HG03432 (cell line): ENCODE results near the gene KLHL13.
"Not testable (repeated sequence)": the region's sequence is repeated elsewhere in the genome, so short reads cannot be mapped to it uniquely, and the experiment has no call there.

Experiments
- ATAC-seq: cut with Tn5 transposase; IDR thresholded peaks from one replicate; pipeline ENCODE4 v1.9.1; 2021; ENCODE audit warnings: mild to moderate bottlenecking, moderate library complexity; ENCODE audit not compliant: unreplicated experiment

The KLHL13 gene, protein sequence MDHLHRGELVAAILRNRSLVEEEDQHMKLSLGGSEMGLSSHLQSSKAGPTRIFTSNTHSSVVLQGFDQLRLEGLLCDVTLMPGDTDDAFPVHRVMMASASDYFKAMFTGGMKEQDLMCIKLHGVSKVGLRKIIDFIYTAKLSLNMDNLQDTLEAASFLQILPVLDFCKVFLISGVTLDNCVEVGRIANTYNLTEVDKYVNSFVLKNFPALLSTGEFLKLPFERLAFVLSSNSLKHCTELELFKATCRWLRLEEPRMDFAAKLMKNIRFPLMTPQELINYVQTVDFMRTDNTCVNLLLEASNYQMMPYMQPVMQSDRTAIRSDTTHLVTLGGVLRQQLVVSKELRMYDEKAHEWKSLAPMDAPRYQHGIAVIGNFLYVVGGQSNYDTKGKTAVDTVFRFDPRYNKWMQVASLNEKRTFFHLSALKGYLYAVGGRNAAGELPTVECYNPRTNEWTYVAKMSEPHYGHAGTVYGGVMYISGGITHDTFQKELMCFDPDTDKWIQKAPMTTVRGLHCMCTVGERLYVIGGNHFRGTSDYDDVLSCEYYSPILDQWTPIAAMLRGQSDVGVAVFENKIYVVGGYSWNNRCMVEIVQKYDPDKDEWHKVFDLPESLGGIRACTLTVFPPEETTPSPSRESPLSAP

DNA sequence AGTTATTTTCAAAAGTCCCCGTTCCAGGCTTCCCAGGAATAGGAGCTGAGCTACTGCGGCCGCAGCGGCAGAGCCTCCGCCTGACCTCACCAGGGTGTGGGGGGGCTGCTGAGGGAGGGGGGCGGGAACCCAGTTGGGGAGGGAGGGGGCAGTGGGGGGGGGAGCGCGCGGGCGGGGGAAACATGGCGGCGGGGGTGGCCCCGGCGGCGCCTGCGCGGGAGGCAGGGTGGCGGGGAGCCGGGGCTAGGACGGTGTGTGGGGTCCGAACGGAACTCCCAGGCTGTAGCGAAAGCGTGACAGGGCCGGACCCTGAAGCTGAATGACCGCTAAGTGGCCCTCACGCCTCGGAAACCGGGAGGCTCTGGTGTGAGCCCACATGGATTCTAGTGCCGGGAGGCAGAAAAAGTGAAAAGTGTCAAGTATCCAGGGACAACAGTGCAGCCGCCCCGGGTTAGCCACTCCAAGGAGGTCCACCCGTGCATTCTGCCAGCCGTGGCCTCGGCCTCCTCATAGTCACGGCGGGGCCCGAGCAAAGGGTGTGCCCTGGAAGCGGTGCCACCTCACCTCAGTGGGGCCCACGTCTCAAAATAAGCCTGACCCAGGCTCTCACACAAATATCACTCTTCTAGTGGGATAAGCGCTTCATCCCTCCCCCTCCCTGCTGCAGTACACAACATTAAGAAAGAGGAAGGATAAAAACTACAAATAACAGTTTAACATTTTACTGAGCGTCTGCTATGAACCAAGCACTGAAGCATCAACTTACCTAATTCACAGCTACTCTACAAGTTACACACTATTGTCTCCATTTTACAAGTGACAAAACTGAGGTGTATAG is at the start of gene KLHL13:
TSS of gene KLHL13 (minus strand) at position 98 of the 838 bp plus-strand sequence. CDS start 88,337 bp downstream, outside the sequence.
- ATAC-seq = peak; percentile 65

DNA sequence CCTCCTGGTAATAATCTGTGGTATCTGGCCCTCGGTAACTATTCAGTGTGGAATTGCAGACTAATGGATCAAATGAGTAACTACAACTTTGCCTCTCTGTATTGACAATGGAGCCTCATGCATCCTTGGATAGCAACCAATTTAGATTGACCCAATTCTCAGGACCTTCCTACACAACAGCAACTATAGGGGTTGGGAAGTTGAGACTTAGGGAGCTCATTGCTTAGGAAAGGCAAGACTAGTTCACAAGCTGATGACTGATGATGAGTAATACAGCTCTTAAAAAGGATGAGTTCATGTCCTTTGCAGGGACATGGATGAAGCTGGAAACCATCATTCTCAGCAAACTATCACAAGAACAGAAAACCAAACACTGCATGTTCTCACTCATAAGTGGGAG is 47.5 kb upstream of the KLHL13 start:
- ATAC-seq = no peak

DNA sequence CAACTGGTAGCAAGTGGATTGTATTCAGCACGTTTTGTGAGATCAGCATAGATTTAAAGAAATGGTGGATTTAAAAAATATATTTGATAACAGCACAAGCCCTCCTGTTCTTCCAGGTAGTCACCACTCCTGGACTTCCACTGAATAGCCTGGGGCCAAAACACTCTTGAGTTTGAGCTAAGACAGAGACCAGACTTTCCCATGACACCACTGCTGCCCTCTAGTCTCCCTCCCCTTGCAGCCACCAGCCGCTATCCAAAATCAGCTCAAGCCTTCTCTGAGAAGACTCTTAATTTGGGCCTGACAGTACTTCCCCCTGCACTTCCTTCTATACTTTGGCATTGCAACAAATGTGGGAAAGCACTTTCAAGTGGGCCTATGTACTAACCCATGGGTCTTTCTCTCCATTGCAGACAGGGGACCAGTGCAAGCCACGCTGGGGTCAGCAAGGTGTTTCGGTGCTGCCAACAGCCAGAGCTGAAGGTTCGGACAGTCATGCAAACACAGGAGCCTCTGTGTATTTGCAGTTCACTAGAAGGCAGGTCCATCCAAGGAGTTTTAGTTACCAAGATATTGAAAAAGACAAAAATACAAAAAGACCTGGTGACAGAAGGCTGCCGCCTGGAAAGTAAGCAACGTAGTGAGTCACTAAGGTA is 40.5 kb upstream of the KLHL13 start:
- ATAC-seq = no peak

DNA sequence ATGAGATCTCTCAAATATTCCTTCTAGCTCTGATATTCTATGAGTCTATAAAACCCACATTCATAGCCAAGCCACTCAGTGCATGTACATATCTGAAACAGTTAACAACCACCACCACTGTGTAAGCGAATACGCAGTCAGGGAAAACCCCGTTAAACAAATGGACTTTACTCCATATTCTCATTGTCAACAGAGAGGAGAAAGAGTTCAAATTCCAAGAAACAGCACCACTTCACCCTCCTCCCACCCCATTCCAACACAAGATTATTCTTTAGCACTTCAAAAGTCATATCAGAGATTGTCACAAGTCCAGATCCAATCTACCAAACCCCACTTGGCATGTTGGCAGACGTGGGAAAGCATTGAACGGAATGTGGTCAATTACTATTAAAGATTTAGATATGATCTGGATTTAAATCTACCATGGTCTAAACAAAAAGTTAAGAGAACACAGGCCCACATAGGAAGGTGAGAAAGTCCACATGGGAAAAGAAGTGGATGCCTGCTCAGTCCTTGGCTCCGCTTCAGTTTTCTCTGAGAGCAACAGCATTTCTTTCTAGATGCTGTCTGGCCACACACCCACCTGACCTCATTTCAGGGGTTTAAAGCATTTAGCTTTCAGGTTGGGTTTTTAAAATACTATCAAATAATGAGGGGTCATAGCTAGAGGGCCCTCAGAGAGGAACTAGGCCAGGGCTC is 39.8 kb upstream of the KLHL13 start:
- ATAC-seq = no peak

DNA sequence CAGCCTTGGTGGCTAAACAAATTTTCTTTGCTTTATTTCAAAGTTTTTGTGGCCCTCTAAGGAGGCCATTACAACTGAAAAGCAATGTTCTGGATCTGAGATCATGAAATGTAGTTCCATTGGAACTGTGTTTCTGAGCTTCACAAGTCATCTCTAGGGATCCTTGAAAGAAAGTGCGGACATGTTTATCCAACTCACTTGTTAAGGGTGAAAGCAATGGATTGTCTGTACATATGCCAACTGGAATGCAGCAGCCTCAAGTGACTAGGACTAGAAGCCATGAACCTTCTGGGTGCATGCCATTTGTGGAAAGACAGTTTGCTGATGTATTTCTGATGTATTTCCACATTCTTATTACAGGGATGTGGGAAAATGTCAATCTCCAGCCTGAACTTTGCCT is 36.7 kb upstream of the KLHL13 start:
- no peak for ATAC-seq

GRCh38 chrX:118152721-118153120 is 36.1 kb upstream of the KLHL13 start:
- ATAC-seq = no peak

- no peak for ATAC-seq
Observed at GRCh38 chrX:118148737-118149136, 32.1 kb upstream of the KLHL13 start.

- not testable (repeated sequence) for ATAC-seq
Observed at GRCh38 chrX:118147771-118148170, 31.2 kb upstream of the KLHL13 start.

- ATAC-seq = no peak
Observed at GRCh38 chrX:118143578-118143977, 27.0 kb upstream of the KLHL13 start.

- ATAC-seq = no peak
Observed at GRCh38 chrX:118131336-118131735, 14.7 kb upstream of the KLHL13 start.

- no peak for ATAC-seq
Observed at GRCh38 chrX:118129681-118130080, 13.1 kb upstream of the KLHL13 start.

GRCh38 chrX:118128724-118129123 is 12.1 kb upstream of the KLHL13 start:
- no peak for ATAC-seq

- no peak for ATAC-seq
Observed at GRCh38 chrX:118126286-118126685, 9.7 kb upstream of the KLHL13 start.

GRCh38 chrX:118124243-118124642 is 7.6 kb upstream of the KLHL13 start:
- ATAC-seq = not testable (repeated sequence)

- ATAC-seq = no peak
Observed at GRCh38 chrX:118117741-118118140, 1.1 kb upstream of the KLHL13 start.

DNA sequence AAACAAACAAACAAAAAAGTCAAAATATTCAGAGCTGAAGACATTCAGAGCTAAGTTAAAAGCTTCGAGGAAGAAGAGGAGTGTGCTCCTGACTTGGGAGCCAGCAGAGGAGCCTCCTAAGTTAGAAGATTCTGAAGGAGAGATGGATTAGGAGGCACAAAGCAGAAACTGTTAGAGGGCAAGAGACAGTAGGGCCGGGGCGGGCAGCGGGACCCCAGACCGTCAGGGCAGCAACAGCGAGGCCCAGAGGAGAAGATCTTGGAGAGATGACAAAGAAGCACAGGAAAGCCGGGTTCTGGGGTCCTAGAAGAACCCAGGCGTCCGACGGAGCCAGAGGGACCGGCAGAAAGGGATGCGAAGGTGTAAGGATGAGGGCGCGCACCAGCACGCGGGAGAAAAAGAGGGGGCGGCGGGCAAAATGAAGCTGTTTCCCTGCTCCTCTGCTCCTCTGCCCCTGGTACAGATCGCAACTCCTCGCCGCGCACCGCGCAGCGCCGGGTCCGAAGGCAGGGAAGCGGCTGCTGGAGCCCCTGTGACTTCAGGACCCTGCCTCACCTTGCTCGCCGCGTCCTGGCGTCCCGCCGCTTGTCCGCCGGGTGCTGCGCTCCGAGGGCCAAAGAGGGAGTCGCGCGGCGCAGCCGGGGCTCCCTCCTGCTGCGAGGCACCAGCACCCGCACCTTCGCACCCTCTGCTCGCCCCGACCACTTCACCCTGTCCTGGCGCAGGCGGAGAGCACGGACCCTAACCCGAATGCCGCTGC is 477 bp downstream of the KLHL13 start:
- ATAC-seq = peak; percentile 59

- ATAC-seq = no peak
Observed at GRCh38 chrX:118114971-118115370, 1.6 kb downstream of the KLHL13 start.

DNA sequence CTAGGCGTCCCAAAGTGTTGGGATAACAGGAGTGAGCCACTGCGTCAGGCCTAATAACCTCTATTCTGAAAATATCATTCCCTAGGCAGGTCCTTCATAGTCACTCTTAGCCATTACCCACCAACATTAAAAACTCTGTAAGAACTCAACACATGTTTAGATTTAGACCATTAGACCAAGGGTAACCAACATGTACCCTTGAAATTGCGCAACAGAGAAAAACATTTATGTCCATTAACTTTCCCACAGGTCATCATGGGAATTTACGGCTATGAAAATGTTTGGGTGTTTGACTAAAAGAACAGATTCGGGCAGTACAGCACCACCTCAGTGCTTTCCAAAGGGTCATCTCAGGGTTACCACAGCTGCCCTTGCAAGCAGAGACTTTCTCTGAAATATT is 7.5 kb downstream of the KLHL13 start:
- ATAC-seq = no peak

DNA sequence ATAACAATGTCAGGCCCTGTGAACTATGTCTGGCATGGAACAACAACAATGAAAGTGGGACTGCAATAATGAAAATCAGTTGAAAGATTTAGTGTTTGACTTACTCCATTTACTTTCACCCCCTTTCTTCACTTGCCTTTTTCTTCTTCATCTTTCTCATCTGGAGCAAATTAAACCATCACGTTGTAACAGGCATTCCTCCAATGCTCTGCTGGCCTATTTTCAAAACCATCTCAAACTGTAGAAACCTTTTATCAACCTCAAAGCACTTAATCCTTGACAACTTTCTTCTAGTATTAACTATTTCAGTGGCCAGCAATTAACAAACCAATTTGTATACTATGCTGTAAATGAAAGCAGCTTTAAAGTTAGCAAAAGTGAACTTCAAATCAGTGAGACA is 8.3 kb downstream of the KLHL13 start:
- ATAC-seq = no peak

DNA sequence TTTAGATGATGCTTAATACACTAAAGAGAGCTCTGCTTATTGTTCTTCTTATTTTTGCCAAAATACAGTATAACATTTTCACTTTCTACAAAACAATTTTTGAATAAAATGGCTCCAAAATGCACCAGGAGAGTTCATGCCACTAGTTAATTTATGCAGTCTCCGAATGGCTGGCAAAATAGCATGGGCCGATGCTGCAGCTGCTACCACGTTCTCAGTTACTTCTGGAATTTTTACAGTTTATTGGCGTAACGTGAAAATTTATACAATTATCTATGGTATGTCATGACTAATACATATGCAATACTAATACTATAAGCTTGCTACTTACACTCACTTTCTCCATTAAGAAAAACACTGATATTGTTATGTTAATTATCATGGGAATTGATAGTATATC is 16.5 kb downstream of the KLHL13 start:
- no peak for ATAC-seq
